AG09309 (cell line): Measurements from ENCODE around the gene LRRC8D.
A peak's percentile ranks its signal among the peaks of the same experiment; 100 is the strongest.

ENCODE experiments used
- DNase-seq: peaks from one replicate; pipeline ENCODE4 v3.0.0-alpha.2; 2010; ENCODE audit warnings: low read depth
- H3K4me3 ChIP-seq: 2 replicates; pipeline ENCODE4 v1.5.1; 2011; ENCODE audit warnings: mild to moderate bottlenecking, low read depth, low read length, moderate library complexity; ENCODE audit not compliant: control insufficient read depth
- TF ChIP-seq, protein P1 (sequence below): IDR thresholded peaks from 2 replicates; pipeline ENCODE4 v1.5.1; 2011; ENCODE audit warnings: mild to moderate bottlenecking, low read depth, low read length, inconsistent platforms; ENCODE audit not compliant: insufficient read depth, control insufficient read depth; ENCODE audit errors: missing control alignments

The LRRC8D gene

DNA sequence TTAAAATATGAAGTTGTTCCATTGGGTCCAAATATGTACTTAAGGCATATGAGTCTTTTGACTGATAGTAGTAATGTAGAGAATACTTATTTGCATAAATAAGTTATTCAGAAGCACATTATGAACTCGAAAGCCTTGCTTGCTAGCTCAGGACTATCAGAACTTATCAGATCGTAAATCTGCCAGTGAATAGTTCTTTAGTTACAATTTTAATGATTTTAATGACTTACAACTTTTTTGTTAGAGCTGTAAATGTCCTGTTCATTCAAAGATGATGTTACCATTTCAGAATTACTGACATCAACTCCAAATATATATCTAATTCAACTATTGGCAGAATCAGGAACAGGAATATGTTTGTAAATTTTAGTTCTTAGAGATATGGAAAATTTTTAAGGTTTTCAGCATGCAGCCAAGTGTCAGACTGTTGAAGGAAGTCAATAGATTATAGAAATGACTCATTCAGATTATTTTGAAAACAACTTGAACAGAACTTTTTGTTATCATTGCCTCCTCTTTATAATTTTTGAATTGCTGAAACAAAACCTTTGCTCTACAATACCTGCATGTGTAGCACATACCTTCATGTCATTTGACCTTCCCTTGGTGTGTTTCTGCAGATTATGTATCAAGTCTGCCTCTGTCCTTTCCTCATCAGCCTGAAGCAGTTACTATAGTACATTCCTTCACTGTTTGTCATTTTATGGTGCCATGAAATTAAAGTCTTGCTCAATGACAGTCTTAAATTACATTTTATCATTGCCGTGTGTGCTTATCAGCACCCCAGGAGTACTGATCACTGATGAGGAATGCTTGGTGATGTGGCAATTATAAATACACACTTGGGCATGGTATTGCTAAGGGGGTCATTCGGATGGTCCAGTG is 44.9 kb downstream of the LRRC8D start:
- TF ChIP-seq, protein P1, sequence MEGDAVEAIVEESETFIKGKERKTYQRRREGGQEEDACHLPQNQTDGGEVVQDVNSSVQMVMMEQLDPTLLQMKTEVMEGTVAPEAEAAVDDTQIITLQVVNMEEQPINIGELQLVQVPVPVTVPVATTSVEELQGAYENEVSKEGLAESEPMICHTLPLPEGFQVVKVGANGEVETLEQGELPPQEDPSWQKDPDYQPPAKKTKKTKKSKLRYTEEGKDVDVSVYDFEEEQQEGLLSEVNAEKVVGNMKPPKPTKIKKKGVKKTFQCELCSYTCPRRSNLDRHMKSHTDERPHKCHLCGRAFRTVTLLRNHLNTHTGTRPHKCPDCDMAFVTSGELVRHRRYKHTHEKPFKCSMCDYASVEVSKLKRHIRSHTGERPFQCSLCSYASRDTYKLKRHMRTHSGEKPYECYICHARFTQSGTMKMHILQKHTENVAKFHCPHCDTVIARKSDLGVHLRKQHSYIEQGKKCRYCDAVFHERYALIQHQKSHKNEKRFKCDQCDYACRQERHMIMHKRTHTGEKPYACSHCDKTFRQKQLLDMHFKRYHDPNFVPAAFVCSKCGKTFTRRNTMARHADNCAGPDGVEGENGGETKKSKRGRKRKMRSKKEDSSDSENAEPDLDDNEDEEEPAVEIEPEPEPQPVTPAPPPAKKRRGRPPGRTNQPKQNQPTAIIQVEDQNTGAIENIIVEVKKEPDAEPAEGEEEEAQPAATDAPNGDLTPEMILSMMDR = no peak
- peak; percentile 61 for DNase-seq
- H3K4me3 ChIP-seq = no peak overlapping the region

DNA sequence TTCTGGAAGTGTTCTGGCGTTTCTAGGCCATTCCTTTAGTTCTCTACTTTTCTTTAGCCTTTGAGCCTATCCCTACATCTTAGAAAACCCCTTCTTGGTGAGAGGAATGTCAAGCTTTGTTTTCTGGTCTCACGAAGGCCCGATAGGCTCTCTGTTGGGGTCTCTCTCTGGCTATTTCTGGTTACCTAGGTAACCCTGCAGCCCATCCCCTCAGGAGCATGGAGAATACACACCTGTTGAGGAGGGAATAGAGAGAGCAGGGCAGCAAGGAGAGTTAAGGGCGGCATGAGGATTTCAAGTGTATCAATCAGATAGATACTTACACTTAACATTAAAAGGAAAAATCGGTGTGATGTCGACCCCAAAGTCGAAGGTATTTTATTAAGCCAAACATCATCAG is 45.7 kb downstream of the LRRC8D start:
- no peak overlapping the region for H3K4me3 ChIP-seq
- TF ChIP-seq, protein P1 = no peak
- DNase-seq = no peak

DNA sequence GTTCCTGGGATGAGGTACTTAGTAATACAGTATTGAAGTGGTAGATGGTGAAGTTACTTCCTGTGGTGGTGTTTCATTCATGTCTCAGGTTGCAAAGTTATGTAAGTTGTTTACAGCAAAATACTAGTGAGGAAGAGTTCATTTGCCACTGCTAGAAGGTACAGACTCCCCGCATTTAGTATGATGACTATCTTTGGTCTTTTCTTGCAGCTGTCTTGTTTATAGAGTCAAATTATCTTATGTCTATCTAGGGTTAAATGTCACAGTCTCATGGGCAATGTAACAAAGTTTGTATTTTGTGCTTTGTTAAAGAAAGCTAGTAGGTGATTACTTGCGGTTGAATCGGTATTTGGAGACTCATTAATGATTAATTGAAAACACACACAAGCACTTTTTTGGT is 50.2 kb downstream of the LRRC8D start:
- DNase-seq = no peak
- H3K4me3 ChIP-seq = no peak overlapping the region
- TF ChIP-seq, protein P1 = no peak

DNA sequence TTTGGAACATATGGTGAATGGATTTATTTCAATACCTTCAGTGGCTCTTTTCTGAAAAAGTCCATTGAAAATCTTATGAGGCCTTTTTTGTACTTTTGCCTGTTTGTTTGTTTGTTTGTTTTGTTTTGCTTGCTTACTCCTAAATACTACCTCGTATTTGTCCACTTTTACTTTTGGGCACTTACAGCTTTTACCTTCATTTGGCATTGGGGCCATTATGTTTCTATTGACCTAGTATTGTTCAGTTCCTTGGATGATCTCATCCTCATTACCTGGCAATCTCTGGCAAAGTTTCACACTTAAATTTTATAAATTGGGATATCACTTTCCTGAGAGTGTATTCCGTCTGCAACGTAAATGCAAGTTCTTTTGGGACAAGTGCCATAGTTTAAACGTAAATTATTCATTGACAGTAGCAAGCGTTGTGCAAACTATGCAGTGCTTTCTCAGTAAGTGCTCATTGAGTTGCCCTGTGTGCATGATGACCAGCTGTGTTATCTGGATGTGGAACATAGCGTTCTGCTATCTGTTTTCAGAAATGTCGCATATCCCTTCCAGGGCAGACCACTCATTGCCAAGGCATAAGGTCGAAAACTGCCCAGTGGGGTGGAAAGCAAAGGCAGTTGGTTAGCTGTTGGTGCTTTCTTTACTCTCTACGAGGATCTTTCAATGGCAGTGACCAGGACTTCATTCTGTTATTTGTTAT is 51.1 kb downstream of the LRRC8D start:
- TF ChIP-seq, protein P1 = no peak
- H3K4me3 ChIP-seq = no peak overlapping the region
- DNase-seq = no peak

DNA sequence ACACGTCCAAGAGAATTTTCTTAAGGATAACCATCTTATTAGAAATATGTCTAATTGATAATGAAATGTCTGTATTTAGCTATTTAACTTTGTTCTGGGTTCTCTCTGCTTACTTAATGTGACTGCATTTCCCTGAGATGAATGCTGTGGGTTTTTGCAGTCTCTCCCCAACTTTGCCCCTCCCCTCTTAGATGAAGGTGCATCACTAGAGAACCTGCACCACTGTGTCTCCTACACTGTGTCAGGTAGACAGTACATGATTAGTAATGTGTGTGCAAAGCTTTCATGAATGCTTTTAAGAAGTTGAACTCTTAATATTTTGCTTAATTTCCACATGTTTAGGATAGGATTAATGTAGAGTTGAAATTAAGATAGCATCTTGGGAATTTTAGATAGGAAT is 51.7 kb downstream of the LRRC8D start:
- no peak for DNase-seq
- TF ChIP-seq, protein P1 = no peak
- no peak overlapping the region for H3K4me3 ChIP-seq

DNA sequence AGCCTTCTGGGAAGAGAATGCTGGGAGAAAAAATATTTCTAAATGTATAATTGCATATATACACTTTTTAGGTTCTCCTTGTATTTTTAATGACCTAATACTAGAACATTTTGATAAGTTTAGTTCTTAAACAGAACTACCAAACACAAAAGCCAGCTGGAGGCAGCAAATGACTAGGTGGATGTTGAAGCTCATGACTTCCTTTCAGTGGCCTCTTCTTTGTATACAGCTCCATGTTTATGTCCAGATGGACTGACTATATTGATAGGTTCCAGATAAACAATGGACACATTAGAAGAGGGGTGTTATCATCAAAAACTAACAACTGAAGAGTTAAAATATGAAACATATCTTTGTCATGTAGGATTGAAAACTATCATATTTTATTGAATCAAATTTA is 52.5 kb downstream of the LRRC8D start:
- no peak overlapping the region for H3K4me3 ChIP-seq
- DNase-seq = no peak
- TF ChIP-seq, protein P1 = no peak
